Mucosa of rectum (tissue), 2 donors: ENCODE results near the gene ZBTB49.
"Not testable (repeated sequence)": the region's sequence is repeated elsewhere in the genome, so short reads cannot be mapped to it uniquely, and the experiment has no call there.

Experiments
- H3K27ac ChIP-seq, 2 donors: one replicate each; pipeline ENCODE4 v1.7.0; 2013; ENCODE audit warnings: inconsistent platforms in 2 of 2, low read depth in 2 of 2, low read length in 2 of 2
- H3K27me3 ChIP-seq, 2 donors: one replicate each; pipeline ENCODE4 v1.7.0; 2013; ENCODE audit warnings: low read length in 2 of 2; ENCODE audit not compliant: control insufficient read depth in 2 of 2, insufficient read depth in 2 of 2
- H3K36me3 ChIP-seq, 2 donors: one replicate each; pipeline ENCODE4 v1.7.0; 2013; ENCODE audit warnings: low read length in 2 of 2; ENCODE audit not compliant: control insufficient read depth in 2 of 2, insufficient read depth in 2 of 2
- H3K4me1 ChIP-seq, 2 donors: one replicate each; pipeline ENCODE4 v1.7.0; 2013; ENCODE audit warnings: low read length in 2 of 2, mild to moderate bottlenecking in 1 of 2; ENCODE audit not compliant: control insufficient read depth in 2 of 2, insufficient read depth in 2 of 2
- H3K4me3 ChIP-seq, 2 donors: one replicate each; pipeline ENCODE4 v1.7.0; 2013; ENCODE audit warnings: low read length in 2 of 2
- H3K9ac ChIP-seq, 2 donors: one replicate each; pipeline ENCODE4 v1.7.0; 2013; ENCODE audit warnings: low read length in 2 of 2, low read depth in 1 of 2, mild to moderate bottlenecking in 1 of 2
- H3K9me3 ChIP-seq, 2 donors: one replicate each; pipeline ENCODE4 v1.7.0; 2013; ENCODE audit warnings: low read length in 2 of 2; ENCODE audit not compliant: control insufficient read depth in 2 of 2
- donor health status: healthy.
- donor health status: Normal muscosa, but diverticular disease.

Gene ZBTB49

GRCh38 chr4:4256799-4257198 is 33.3 kb upstream of the ZBTB49 start:
- Histone ChIP-seq H3K27me3 (peaks cover 0 to 2% of the 10 kb centered on the region in 2 donors), H3K4me1 (peaks cover 0 to 3% of the 10 kb centered on the region in 2 donors), H3K27ac (no peak overlapping the region), H3K4me3 (no peak overlapping the region), H3K9me3 (no peaks in the 10 kb centered on the region), H3K9ac (no peak overlapping the region), H3K36me3 (no peaks in the 10 kb centered on the region)

DNA sequence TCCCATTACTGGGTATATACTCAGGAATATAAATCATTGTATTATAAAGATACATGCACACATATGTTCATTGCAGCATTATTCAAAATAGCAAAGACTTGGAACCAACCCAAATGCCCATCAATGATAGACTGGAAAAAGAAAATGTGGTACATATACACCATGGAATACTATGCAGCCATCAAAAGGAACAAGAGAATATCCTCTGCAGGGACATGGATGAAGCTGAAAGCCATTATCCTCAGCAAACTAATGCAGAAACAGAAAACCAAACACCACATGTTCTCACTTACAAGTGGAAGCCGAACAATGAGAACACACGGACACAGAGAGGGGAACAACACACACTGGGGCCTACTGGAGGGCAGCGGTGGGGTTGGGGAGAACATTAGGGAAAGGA is 32.3 kb upstream of the ZBTB49 start:
- not testable (repeated sequence) for H3K27me3 ChIP-seq, H3K9me3 ChIP-seq, H3K9ac ChIP-seq, H3K27ac ChIP-seq, H3K36me3 ChIP-seq, H3K4me1 ChIP-seq, H3K4me3 ChIP-seq

- H3K9ac ChIP-seq, result no peak overlapping the region
- H3K36me3 ChIP-seq, result no peaks in the 10 kb centered on the region
- H3K4me1 ChIP-seq, result peaks cover 0 to 3% of the 10 kb centered on the region in 2 donors
- no peak overlapping the region for H3K27ac ChIP-seq
- no peak overlapping the region for H3K4me3 ChIP-seq
- H3K9me3 ChIP-seq, result no peaks in the 10 kb centered on the region
- no peaks in the 10 kb centered on the region for H3K27me3 ChIP-seq
Observed at GRCh38 chr4:4259484-4260100, 30.5 kb upstream of the ZBTB49 start.

DNA sequence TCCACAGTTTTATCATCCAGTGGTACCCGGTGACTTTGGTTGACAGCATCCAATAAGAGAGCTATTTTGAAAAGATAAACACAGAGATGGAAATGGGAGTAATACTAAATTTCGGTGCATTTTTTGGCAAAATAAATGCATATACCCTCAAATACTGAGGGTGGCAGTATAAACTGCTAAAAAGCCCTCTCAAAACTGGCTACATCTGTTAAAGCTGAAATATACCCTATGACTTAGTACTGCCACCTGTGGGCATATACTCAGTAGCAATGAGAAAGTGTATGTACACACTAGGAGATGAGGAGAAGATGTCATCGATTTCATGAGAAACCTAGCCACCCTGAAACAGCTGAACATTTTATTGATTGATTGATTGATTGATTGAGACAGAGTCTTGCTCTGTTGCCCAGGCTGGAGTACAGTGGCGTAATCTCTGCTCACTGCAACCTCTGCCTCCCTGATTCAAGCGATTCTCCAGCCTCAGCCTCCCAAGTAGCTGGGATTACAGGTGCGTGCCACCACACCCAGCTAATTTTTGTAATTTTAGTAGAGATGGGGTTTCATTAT is 29.8 kb upstream of the ZBTB49 start:
- Histone ChIP-seq H3K27ac (no peak overlapping the region), H3K9me3 (no peaks in the 10 kb centered on the region), H3K4me3 (no peak overlapping the region), H3K9ac (no peak overlapping the region), H3K27me3 (no peaks in the 10 kb centered on the region), H3K4me1 (peaks cover 0 to 3% of the 10 kb centered on the region in 2 donors), H3K36me3 (no peaks in the 10 kb centered on the region)

DNA sequence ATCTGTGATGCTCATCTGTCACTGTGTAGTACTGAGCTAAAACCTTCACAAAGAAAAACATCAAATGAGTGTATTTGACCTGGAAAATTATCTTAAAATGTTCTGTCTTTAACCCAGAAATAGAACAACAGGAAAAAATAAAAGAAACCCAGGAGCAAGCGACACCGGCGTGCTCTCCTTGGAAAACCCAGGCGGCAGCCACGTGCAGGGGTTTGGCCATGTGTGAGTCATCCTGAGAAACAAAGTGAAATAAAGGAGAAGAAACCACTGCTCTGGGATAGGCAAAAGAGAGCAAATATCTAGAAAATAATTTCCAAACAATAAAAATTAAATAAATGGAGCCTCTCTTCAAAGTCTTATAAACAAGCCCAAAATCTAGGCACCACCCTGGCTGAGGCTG is 22.1 kb upstream of the ZBTB49 start:
- H3K9me3 ChIP-seq, result no peaks in the 10 kb centered on the region
- no peak overlapping the region for H3K27ac ChIP-seq
- no peaks in the 10 kb centered on the region for H3K27me3 ChIP-seq
- no peak overlapping the region for H3K4me3 ChIP-seq
- peaks cover 11 to 37% of the 10 kb centered on the region in 2 donors for H3K36me3 ChIP-seq
- no peak overlapping the region for H3K9ac ChIP-seq
- no peaks in the 10 kb centered on the region for H3K4me1 ChIP-seq

DNA sequence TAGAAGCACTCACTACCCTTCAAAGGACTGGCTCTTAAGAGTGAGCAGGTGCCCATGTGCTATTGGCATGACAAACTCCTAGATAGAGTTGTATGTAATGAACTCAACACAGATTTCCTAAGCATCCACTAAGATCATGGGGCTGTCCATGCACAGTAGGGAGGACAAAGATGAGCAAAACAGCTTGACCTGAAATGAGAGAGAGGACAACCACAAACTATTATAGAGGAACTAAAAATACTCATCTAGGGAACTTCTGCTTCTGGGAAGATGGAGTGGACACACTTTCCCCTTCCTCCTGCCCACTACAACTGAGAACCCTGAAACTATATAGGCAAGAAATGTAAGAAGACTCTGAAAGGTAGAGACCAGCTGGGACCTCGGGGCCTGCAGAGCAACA is 21.3 kb upstream of the ZBTB49 start:
- Histone ChIP-seq H3K4me1 (no peaks in the 10 kb centered on the region), H3K9ac (no peak overlapping the region), H3K9me3 (no peaks in the 10 kb centered on the region), H3K27ac (peak overlapping the region in 1 of 2 donors; percentile 38), H3K27me3 (no peaks in the 10 kb centered on the region), H3K4me3 (no peak overlapping the region), H3K36me3 (peaks cover 17 to 45% of the 10 kb centered on the region in 2 donors)

GRCh38 chr4:4269331-4269731 is 20.7 kb upstream of the ZBTB49 start:
- no peak overlapping the region for H3K4me3 ChIP-seq
- H3K27me3 ChIP-seq, result no peaks in the 10 kb centered on the region
- peaks cover 20 to 49% of the 10 kb centered on the region in 2 donors for H3K36me3 ChIP-seq

GRCh38 chr4:4269856-4270255 is 20.2 kb upstream of the ZBTB49 start:
- H3K4me3 ChIP-seq, result no peak overlapping the region
- no peaks in the 10 kb centered on the region for H3K27me3 ChIP-seq
- H3K27ac ChIP-seq, result no peak overlapping the region
- H3K9me3 ChIP-seq, result no peaks in the 10 kb centered on the region
- H3K9ac ChIP-seq, result no peak overlapping the region
- H3K4me1 ChIP-seq, result no peaks in the 10 kb centered on the region
- peaks cover 23 to 53% of the 10 kb centered on the region in 2 donors for H3K36me3 ChIP-seq

More at GRCh38 chr4:4269331-4269731, 20.7 kb upstream of the ZBTB49 start:
- no peak overlapping the region for H3K9ac ChIP-seq
- no peaks in the 10 kb centered on the region for H3K9me3 ChIP-seq
- no peaks in the 10 kb centered on the region for H3K4me1 ChIP-seq
- H3K27ac ChIP-seq, result peak overlapping the region in 1 of 2 donors; percentile 38

DNA sequence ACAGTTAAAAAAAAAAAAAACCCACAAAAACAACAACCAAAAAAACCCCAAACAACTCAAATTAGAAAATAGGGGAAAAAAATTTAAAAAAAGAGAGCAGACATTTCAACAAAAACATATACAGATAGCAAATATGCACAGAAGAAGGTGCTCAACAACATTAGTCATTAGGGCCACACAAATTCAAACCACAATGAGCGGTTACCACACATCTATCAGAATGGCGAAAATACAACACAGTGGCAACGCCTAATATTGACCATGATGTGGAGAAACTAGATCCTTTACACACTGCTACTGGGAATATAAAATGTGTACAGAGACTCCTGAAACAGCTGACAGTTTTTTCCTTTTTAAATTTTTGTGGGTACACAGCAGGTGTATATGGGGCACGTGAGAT is 19.5 kb upstream of the ZBTB49 start:
- Histone ChIP-seq H3K9me3 (no peaks in the 10 kb centered on the region), H3K27ac (no peak overlapping the region), H3K9ac (no peak overlapping the region), H3K27me3 (no peaks in the 10 kb centered on the region), H3K36me3 (peaks cover 23 to 59% of the 10 kb centered on the region in 2 donors), H3K4me3 (no peak overlapping the region), H3K4me1 (no peaks in the 10 kb centered on the region)

GRCh38 chr4:4271912-4272311 is 18.1 kb upstream of the ZBTB49 start:
- no peak overlapping the region for H3K27ac ChIP-seq
- H3K4me1 ChIP-seq, result no peaks in the 10 kb centered on the region
- H3K9me3 ChIP-seq, result no peaks in the 10 kb centered on the region
- H3K27me3 ChIP-seq, result no peaks in the 10 kb centered on the region
- no peak overlapping the region for H3K9ac ChIP-seq
- H3K36me3 ChIP-seq, result peaks cover 27 to 64% of the 10 kb centered on the region in 2 donors
- H3K4me3 ChIP-seq, result no peak overlapping the region
